GM18511 (cell line): ENCODE results near the gene ZDHHC1.
"Not testable (repeated sequence)": the region's sequence is repeated elsewhere in the genome, so short reads cannot be mapped to it uniquely, and the experiment has no call there.

Source experiments
- ATAC-seq: cut with Tn5 transposase; IDR thresholded peaks from one replicate; pipeline ENCODE4 v1.9.1; 2021; ENCODE audit warnings: mild to moderate bottlenecking, moderate library complexity; ENCODE audit not compliant: unreplicated experiment

The ZDHHC1 gene

GRCh38 chr16:67430977-67431774 is 14.9 kb upstream of the ZDHHC1 start, which contains the start of gene HSD11B2:
HSD11B2 (plus strand) TSS chr16:67431121; CDS start chr16:67431249, 128 bp downstream.
- ATAC-seq = no peak

- ATAC-seq = no peak
These were observed 14.3 kb upstream of the ZDHHC1 start for GRCh38 chr16:67430504-67430976.

GRCh38 chr16:67429799-67430503 is 13.7 kb upstream of the ZDHHC1 start:
- ATAC-seq = no peak

GRCh38 chr16:67429053-67429798 is 12.9 kb upstream of the ZDHHC1 start:
- ATAC-seq = no peak

GRCh38 chr16:67428146-67428731 is 12.0 kb upstream of the ZDHHC1 start:
- ATAC-seq = no peak

- no peak for ATAC-seq
These were observed 10.7 kb upstream of the ZDHHC1 start for GRCh38 chr16:67426950-67427349.

- no peak for ATAC-seq
These were observed 9.7 kb upstream of the ZDHHC1 start for GRCh38 chr16:67426022-67426421.

GRCh38 chr16:67425580-67425979 is 9.3 kb upstream of the ZDHHC1 start:
- ATAC-seq = no peak

- ATAC-seq = no peak
These were observed 8.8 kb upstream of the ZDHHC1 start for GRCh38 chr16:67425061-67425460.

- ATAC-seq = no peak
These were observed 8.0 kb upstream of the ZDHHC1 start for GRCh38 chr16:67424261-67424615.

GRCh38 chr16:67423611-67424260 is 7.5 kb upstream of the ZDHHC1 start:
- ATAC-seq = no peak

- no peak for ATAC-seq
These were observed 6.7 kb upstream of the ZDHHC1 start for GRCh38 chr16:67423015-67423414.

GRCh38 chr16:67421030-67421429 is 4.8 kb upstream of the ZDHHC1 start:
- no peak for ATAC-seq

GRCh38 chr16:67419931-67420330 is 3.7 kb upstream of the ZDHHC1 start:
- no peak for ATAC-seq

- no peak for ATAC-seq
These were observed 3.2 kb upstream of the ZDHHC1 start for GRCh38 chr16:67419502-67419901.

- no peak for ATAC-seq
These were observed 1.2 kb upstream of the ZDHHC1 start for GRCh38 chr16:67417333-67418061.

- ATAC-seq = not testable (repeated sequence)
These were observed 856 bp downstream of the ZDHHC1 start for GRCh38 chr16:67415421-67415820.

GRCh38 chr16:67413978-67414911 is 2.0 kb downstream of the ZDHHC1 start:
- ATAC-seq = no peak

- ATAC-seq = no peak
These were observed 4.0 kb downstream of the ZDHHC1 start for GRCh38 chr16:67412294-67412693.
